ENCODE results near the gene HIVEP3. TPM values are rescaled to one million over a fixed set of nuclear protein-coding genes. Genes with fewer than 3 reads are reported as not detected.

The HIVEP3 gene
- total and polyA plus RNA-seq, 4 donors = 7.0 to 14.7 (median 8.8) TPM

DNA sequence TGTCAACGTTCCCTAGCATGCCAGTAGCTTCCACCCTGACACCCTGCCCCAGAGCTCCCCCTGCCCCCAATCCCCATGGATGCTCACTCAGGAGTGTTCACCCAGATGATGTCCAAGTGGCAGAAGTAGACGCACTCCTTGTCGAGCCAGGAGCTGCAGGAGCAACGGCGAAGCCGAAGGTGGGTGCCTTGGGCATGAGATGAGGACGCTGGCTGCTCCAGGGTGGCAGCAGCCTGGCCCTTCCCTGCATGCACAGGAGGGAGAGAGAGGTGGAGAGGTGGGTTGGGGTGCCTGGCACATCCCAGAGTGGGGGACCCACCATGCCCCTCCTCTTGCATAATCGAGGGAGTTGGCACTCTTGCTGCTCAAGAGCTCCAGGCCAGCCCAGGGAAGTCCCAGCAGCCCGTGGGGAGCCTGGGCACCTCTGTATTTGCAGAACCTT lies 434.7 kb downstream of the HIVEP3 start:
- ATAC-seq (ENCODE audit: insufficient read depth, low FRiP score) = no peak
- H3K4me3 ChIP-seq = no peak overlapping the region
- no peaks in the 10 kb centered on the region for H3K36me3 ChIP-seq (ENCODE audit: control insufficient read depth in 4 of 4, insufficient read depth in 4 of 4, low read length in 4 of 4)
- H3K9me3 ChIP-seq (ENCODE audit: control insufficient read depth in 4 of 4, insufficient read depth in 3 of 4, low read length in 3 of 4) = no peaks in the 10 kb centered on the region
- H3K9ac ChIP-seq (ENCODE audit: insufficient read depth in 1 of 2, low read length in 2 of 2) = no peak overlapping the region
- 58 to 69% methylated on average over 9 of the region's 9 CpGs for WGBS, 2 donors
- peaks cover 0 to 74% (median 35%) of the 10 kb centered on the region in 5 donors for H3K4me1 ChIP-seq (ENCODE audit: control insufficient read depth in 5 of 5, insufficient read depth in 5 of 5, low read length in 5 of 5)
- TF ChIP-seq, protein P1, sequence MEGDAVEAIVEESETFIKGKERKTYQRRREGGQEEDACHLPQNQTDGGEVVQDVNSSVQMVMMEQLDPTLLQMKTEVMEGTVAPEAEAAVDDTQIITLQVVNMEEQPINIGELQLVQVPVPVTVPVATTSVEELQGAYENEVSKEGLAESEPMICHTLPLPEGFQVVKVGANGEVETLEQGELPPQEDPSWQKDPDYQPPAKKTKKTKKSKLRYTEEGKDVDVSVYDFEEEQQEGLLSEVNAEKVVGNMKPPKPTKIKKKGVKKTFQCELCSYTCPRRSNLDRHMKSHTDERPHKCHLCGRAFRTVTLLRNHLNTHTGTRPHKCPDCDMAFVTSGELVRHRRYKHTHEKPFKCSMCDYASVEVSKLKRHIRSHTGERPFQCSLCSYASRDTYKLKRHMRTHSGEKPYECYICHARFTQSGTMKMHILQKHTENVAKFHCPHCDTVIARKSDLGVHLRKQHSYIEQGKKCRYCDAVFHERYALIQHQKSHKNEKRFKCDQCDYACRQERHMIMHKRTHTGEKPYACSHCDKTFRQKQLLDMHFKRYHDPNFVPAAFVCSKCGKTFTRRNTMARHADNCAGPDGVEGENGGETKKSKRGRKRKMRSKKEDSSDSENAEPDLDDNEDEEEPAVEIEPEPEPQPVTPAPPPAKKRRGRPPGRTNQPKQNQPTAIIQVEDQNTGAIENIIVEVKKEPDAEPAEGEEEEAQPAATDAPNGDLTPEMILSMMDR (IDR thresholded peaks at IDR 0.05; ENCODE audit: control extremely low read depth, extremely low read depth) = no peak
- no peak for DNase-seq
- H3K27me3 ChIP-seq (ENCODE audit: control insufficient read depth in 3 of 3, insufficient read depth in 3 of 3, low read length in 2 of 3) = no peaks in the 10 kb centered on the region
- H3K27ac ChIP-seq (ENCODE audit: low read depth in 1 of 2, low read length in 1 of 2) = no peak overlapping the region

DNA sequence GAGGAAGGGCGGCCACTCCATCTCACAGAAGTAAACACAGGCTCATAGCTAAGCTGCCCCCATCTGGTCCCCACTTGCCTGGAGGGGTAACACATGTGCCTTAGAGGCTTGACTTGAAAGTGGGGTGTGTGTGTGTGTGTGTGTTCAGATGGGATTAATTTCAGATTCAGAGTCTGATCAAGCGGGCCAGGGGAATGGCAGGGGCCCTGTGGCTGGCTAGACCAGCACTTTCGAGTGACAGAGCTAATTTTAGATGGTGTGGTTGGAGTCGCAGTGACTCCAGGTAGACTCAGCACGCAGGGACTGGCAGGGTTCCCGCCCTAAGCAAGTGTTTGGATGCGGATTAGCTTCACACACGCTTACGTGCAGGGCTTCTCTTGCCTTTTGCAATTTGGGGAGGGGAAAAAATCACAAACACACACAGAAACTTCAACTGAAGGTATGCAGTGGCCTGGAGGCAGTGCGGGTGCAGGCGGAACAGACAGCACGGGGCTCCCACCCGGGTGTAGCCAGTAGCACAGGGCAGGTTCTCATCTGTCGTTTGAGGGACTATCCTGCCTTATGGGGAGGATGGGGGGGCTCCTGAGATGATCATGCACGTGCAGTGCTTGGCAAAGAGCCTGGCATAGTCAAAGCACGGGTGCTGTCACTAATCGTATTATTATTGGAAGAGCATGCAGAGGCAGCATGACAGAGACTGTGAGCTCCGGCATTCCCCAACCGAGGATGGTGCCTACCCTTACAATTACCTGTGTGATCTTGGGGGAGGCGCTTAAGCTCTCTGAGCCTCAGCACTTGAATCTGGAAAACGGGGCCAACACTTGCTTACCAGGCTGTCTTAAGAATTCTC lies 435.5 kb downstream of the HIVEP3 start:
- WGBS, 2 donors = 76 to 84% methylated on average over 21 of the region's 21 CpGs
- TF ChIP-seq, protein P1 (IDR thresholded peaks at IDR 0.05; ENCODE audit: control extremely low read depth, extremely low read depth) = no peak
- peak in 1 of 3 donors; percentile 69 for DNase-seq
- Histone ChIP-seq H3K4me1 (ENCODE audit: control insufficient read depth in 5 of 5, insufficient read depth in 5 of 5, low read length in 5 of 5) (peaks cover 0 to 74% (median 37%) of the 10 kb centered on the region in 5 donors), H3K27me3 (ENCODE audit: control insufficient read depth in 3 of 3, insufficient read depth in 3 of 3, low read length in 2 of 3) (no peaks in the 10 kb centered on the region), H3K9ac (ENCODE audit: insufficient read depth in 1 of 2, low read length in 2 of 2) (no peak overlapping the region), H3K9me3 (ENCODE audit: control insufficient read depth in 4 of 4, insufficient read depth in 3 of 4, low read length in 3 of 4) (no peaks in the 10 kb centered on the region), H3K4me3 (no peak overlapping the region), H3K36me3 (ENCODE audit: control insufficient read depth in 4 of 4, insufficient read depth in 4 of 4, low read length in 4 of 4) (no peaks in the 10 kb centered on the region), H3K27ac (ENCODE audit: low read depth in 1 of 2, low read length in 1 of 2) (no peak overlapping the region)
- ATAC-seq (ENCODE audit: insufficient read depth, low FRiP score) = no peak

DNA sequence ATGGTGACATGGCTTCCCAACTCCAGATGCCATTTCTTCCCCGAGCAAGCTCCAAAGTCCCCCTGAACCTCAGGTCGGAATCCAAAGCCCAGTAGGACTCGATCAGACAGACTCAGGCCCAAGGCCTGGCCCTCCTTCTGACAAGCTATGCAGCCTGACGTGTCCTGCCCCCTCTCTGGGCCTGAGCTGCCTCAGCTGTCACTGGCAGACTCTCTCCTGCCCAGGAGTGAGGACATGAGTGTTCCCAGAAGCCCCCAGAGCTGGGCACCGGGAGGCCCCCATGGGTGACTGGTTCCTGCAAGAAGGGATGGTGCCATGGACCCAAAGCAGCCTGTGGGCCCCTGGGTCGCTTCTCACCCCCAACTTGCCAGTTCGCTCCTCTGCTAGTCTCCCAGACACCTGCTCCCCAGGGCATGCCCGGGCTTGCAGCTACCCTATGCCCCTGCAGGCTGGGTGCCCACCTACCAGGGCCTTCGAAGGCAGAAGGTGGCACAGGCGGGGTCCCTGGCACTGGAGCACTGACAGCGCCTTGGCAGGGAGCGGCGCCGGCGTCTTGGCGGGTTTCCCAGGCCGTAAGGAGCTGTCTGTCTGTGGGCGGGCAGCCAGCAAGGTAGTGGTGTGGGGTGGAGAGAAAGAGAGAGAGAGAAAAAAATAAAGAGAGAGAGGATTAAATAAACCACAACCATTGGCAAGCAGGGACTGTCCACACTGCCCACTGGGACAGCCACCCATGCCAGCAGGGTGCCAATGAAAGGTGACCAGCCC lies 436.5 kb downstream of the HIVEP3 start:
- Histone ChIP-seq H3K9me3 (ENCODE audit: control insufficient read depth in 4 of 4, insufficient read depth in 3 of 4, low read length in 3 of 4) (no peaks in the 10 kb centered on the region), H3K27me3 (ENCODE audit: control insufficient read depth in 3 of 3, insufficient read depth in 3 of 3, low read length in 2 of 3) (no peaks in the 10 kb centered on the region), H3K4me1 (ENCODE audit: control insufficient read depth in 5 of 5, insufficient read depth in 5 of 5, low read length in 5 of 5) (peaks cover 0 to 68% (median 31%) of the 10 kb centered on the region in 5 donors), H3K36me3 (ENCODE audit: control insufficient read depth in 4 of 4, insufficient read depth in 4 of 4, low read length in 4 of 4) (no peaks in the 10 kb centered on the region), H3K4me3 (no peak overlapping the region), H3K27ac (ENCODE audit: low read depth in 1 of 2, low read length in 1 of 2) (no peak overlapping the region), H3K9ac (ENCODE audit: insufficient read depth in 1 of 2, low read length in 2 of 2) (no peak overlapping the region)
- DNase-seq = peak in 2 of 3 donors; percentile 41 to 66
- ATAC-seq (ENCODE audit: insufficient read depth, low FRiP score) = no peak
- TF ChIP-seq, protein P1 (IDR thresholded peaks at IDR 0.05; ENCODE audit: control extremely low read depth, extremely low read depth) = no peak
- 54 to 74% methylated on average over 18 of the region's 18 CpGs for WGBS, 2 donors
